MM.1S (cell line): ENCODE data around the gene ALLC.

ENCODE experiments used
- CTCF ChIP-seq: fragments of 300-600 bp; sonication (generic); IDR thresholded peaks from 2 replicates; pipeline ENCODE4 v1.5.1; 2016; ENCODE audit warnings: antibody characterized with exemption, low read length, mixed read lengths
- EZH2 ChIP-seq: fragments of 300-600 bp; sonication (generic); optimal IDR thresholded peaks from 2 replicates; pipeline ENCODE3; 2017; ENCODE audit warnings: low read depth, mild to moderate bottlenecking, antibody characterized with exemption, low read length, mixed read lengths

GRCh38 chr2:3665886-3666612, 8.0 kb downstream of the ALLC start:
- TF ChIP-seq CTCF (no peak), EZH2 (no peak)
